ENCODE measurements around the gene CCRL2.
"Not testable (repeated sequence)": the region's sequence is repeated elsewhere in the genome, so short reads cannot be mapped to it uniquely, and the experiment has no call there.

CCRL2 gene

DNA sequence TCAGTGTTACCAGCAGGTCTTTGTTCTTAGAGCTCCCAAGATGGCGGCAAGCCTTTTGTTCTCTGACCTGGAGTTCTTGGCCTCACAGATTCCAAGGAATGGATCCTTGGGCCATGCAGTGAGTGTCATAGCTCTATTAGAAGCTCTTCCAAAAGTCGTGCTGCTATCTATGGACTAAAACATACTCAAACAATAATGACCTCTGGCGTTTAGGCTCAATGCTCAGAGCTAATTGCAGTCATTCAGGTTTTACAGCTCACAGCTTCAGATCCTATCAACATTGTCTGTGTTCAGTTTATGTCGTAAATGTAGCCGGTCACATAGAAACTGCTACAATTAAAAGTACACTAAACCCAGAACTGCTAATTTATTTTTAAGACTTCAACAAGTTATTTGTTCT is 22.2 kb downstream of the CCRL2 start:
- DNase-seq (ENCODE audit: low read depth in 2 of 2), result no peak

DNA sequence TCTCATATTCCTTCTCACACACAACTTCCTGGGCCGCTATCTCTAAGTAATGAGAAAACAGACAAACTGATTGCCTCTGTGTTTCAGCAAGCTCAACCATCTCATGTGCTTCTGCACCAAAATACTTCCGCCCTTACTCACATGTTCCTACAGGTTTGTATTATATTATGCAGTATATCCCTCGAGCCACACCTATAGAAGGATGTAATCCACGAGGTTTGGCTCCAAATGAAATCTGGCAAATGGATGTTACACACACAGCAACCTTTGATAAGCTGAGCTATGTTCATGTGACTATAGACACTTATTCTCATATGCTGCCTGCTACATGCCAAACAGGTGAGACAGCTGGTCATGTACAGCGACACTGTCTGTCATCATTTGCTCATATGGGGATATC is 22.6 kb downstream of the CCRL2 start:
- no peak for DNase-seq (ENCODE audit: low read depth in 2 of 2)

DNA sequence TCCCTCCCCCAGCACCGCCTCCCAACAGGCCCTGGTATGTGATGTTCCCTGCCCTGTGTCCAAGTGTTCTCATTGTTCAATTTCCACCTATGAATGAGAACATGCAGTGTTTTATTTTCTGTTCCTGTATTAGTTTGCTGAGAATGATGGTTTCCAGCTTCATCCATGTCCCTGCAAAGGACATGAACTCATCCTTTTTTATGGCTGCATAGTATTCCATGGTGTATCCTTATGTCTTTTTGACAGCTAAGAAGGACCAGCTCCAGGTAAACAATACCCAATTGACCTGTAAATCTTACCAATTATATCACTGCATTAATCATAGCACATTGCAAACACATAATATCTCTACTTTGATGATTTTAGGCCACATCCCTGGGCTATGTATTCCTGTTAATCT is 23.8 kb downstream of the CCRL2 start:
- not testable (repeated sequence) for DNase-seq (ENCODE audit: low read depth in 2 of 2)

DNA sequence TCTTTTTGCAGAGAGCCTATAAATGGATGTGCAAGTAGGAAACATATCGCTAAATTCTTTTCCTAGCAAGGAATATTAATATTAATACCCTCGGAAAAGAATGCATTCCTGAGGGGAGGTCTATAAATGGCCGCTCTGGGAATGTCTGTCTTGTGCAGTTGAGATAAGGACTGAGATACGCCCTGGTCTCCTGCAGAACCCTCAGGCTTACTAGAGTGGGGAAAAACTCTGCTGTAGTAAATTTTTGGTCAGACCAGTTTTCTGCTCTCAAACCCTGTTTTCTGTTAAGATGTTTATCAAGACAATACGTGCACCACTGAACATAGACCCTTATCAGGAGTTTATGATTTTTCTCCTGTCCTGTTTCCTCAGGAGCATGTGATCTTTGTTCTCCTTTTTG is 24.8 kb downstream of the CCRL2 start:
- not testable (repeated sequence) for DNase-seq (ENCODE audit: low read depth in 2 of 2)

DNA sequence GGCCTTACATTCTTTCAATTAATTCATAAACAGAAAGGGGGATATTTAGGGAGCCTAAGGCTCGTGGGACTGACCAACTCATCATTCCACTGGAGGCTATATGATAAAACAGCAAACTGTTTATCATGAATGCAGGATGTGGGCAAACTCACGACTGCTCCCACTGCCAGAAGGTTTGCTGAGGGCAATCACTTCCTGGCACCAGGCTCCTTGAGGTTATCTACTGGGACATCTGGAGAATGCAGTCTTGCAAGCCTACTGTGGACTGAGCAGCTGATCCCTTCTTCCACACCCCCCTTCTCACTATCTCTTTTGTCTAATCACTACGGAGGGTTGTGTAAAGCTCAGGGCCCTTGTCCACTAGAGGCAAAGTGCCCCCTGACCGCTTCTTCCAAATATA is 26.1 kb downstream of the CCRL2 start:
- not testable (repeated sequence) for DNase-seq (ENCODE audit: low read depth in 2 of 2)

DNA sequence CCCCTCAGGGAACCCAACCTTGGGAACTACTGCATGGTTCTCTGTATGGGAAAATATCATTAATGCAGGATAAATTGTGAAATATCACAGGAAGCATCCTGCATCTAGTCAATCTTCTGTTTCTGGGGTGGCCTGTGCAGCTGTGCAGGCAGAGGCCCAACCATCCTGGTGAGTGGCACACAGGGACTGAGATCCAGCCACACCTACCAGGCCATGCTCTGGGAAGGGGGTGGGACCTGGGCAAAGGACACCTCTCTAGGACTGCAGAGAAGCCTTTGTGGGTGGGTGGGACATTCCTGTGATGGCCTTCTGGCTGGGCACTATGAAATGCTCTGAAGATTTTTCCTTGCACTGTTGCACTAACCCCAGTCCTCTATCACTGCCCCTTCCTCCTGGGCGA is 26.8 kb downstream of the CCRL2 start:
- DNase-seq (ENCODE audit: low read depth in 2 of 2), result no peak

DNA sequence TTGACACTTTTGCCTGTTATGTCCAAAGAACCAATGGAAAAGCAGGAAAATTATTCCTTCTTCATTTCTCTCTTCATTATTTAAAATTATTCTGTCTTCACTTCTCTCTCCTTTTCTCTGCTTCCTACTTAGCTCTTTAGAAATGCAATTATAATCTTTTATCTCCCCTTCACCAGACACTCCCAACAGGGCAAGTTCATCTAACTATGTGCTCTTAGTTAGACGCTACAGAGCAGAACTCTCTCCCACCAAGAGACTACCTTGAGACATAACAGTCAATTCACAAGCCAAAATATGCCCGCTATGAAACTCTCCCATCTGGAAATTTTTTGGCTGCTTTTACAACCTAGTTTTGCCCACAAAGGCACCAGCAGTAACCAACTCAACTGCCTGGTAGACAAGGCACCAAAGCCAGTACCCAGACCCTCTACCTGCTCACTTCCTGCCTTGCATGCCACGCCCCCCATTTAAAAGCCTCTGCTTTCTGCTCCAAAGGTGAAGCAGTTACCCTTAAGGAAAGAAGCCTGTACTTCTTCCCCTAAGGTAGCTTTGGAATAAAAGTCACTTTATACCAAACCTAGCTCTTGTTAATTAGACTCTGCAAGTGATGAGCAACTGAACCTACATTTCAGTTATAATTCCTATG is 28.1 kb downstream of the CCRL2 start:
- no peak for DNase-seq (ENCODE audit: low read depth in 2 of 2)

DNA sequence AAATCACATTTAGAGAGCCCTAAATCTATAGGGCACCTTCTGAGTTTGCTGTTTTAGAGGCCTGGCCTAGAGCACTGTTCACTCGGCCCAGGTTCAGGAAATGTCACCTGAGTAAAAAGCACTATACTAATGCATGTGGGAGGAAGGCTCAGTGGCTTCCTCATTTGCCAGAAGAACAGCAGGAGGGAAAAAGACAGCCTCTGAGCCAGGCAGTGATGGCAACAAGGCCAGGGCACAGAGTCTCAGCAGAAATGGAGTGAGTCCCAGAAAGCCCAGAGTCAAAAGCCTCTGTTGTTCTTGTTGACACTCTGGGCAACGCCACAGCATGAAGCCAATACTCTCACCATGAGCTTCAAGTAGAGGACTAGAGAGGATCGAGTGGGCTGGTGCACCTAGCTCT is 31.8 kb downstream of the CCRL2 start:
- no peak for DNase-seq (ENCODE audit: low read depth in 2 of 2)

DNA sequence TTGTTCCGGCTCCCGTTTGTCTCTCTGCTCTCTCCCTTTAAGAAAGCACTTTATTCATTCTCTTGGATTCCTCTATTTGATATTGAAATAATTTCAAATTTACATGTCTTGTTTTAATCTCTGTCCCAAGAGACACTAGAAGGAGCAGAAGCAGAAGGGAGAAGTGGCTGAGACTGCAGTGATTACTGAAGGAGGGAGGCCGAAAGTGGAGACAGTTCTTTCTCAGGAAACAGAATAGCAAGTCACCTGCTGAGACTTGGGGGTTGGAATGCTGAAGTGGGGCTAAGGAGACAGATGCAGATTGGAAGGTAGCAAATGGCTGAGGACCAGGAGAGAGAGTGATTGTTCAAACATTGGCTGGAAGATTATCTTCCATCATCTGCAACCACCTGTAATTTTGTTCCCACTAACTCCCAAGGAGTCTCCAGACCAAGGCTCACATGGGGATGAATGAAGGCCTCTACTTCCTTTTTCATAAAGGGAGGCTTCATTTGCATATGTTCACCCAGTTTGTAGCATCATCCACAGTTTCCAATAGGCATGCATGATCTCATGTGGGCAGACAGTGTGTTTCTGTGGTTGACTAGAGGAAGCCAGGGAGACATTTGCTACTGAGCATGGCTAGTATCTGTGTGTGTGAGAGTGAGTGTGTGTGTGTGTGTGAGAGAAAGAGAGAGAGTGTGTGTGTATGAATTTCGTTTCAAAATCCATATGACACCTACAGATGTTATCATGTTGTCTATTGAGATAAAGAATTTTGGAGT is 33.7 kb downstream of the CCRL2 start:
- peak; percentile 8 to 11 for DNase-seq (ENCODE audit: low read depth in 2 of 2)

DNA sequence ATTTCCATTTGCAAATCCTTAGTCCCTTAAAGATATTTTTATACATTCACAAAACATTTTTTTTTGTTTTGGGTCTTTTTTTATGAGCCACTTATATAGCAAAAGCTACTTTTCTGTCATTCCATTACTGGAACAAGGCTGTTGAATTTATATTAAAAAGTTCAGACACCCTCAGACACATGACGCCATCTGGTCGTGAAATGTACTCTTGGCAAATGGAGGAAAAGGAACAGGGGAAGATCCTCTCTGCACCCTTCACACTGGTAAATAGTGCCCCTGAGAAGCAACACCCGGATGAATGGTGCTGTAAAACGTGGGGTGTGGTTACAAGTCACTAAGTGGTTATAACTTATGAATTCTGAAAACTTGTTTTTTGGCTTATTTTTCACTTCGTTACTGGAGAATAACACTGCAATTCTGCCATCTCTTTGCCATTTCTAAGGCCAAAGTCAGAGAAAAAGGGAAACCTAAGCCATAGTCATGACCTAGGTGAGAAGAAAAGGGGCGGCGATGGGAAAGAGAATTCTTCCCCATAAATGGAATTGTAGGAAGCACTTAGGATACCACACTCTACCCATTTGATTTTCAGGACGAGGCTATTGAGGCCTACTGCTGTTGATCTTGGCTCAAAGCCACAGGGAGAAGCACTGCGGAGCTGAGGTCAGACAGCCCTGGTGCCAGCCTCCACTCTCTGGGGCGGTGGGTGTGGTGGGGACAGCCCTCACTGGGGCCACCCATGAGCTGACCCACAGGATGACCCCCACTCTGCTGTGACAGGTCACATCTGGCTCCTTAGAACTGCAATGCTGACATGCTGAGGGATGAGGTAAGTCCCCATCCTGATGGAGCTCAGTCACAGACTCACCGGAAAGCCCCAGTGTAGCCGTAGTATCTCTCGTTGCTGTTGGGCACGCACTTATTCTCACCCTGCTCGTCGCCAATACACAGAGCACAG is 35.8 kb downstream of the CCRL2 start:
- peak in 1 of 2 donors; percentile 15 for DNase-seq (ENCODE audit: low read depth in 2 of 2)

DNA sequence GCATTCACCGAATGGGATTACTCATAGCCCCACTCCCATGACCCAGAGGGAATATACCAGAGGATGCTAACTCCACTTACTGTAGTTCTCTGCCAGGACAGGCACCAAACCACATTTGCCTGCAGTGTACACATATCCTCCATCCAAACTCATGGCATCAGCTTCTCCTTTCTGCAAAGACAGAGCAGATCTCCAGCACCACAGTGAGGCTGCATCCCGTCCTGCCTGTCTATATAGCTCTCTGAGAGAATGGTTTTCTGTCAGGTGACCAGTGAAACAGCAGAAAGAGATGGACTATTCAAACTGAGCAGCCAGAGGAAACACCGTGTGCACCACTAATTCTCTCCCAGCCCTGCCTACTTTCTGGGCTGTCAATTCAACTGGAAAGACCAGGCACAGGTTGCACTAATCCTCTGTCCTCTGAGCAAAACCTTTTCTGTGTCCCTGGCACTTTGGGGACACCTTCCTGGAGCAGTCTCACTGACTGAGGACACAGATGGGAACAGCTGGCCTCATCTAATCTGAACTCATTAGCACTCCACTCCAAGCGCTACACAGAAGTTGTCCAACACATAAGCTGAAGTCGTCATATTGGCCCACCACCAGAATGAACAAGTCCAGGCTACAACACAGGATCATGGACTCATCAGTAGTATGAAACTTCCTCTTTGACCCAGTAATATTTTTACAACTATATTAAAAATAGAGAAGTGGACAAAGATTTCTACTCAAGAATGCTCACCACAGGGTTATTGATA is 40.3 kb downstream of the CCRL2 start:
- DNase-seq (ENCODE audit: low read depth in 2 of 2), result no peak

DNA sequence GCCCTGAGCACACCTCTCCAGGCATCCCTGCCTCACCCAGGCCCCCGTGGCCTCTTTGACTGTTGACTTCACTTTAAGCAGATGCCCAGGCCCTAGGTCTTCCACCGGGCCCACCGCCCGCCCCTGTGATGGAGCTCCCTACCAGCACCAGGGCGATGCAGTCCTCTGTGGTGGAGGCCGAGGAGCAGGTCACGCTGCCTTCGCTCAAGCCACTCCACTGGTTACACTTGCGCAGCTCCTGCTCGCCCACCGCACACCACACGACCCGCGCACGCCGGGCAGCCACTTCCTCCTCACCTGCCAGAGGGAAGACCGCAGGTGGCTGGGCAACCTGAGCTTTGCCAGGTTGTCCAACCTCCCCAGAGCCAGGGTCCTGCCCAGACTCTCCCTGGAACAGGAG is 41.7 kb downstream of the CCRL2 start:
- no peak for DNase-seq (ENCODE audit: low read depth in 2 of 2)

DNA sequence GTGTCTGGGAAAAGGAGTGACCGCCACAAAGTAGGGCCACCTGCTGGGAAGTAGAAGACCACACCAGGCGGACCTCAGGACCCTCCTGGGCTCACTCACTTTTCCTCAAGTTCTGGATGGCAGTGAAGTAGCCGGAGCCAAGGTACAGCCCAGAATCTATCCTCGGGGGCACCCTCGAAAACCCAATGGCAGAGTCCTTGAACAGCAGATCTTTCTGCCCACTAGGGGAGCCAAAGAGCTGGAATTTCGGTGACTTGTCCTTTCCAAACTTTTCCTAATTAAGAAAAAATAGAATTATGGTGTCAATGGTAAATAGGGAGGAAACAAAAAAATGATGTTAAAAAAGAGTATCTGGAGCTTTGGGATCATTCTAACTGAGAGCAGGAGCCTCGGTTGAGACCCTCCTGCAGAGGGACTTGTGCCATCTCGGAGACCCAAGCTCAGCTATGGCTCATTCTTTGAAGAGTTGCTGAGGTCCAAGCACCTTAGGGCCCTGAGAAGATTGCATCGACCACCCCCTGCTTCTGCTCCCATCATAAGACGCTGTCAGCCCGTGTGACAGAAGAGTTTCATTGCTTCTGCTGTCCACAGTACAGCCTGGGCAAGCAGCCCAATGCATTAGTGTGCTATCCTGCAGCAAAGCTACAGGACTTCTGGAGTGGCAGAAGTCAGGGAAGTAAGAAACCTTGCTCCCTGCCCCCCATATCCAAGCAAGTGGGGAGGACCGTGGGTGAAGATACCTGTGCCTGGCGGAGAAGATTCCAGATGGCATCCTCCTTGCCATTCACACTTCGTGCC is 42.9 kb downstream of the CCRL2 start:
- DNase-seq (ENCODE audit: low read depth in 2 of 2), result no peak

DNA sequence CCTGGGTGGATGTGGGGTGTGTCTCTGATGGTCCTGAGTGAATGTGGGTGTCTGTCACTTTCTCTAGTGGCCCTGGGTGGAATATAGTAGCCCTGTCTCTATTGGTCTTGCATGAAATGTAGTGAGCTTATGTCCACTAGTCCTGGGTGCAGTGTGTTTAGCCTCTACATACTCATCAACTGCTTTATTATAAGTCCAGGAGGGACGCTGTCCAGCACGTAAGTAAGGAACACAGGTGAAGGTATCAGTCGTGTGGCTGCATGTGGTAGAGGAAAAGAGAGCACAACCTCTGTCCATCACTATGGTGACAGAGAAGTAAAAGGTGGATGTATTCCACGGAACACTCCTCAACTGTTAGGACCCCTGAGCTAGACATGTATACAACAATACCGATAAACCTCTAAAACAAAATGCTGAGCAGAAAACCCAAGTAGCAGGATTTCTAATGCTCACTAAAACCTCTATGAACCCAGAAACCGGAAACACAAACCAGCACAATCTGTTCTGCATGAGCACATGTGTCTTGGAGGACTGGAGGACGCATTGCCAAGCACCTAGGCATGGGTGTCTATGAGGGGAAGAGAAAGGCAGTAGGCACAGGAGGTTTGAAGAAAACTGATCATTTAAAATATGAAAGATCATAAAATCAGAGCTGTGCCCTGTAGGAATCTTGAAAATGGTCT is 46.6 kb downstream of the CCRL2 start:
- no peak for DNase-seq (ENCODE audit: low read depth in 2 of 2)

DNA sequence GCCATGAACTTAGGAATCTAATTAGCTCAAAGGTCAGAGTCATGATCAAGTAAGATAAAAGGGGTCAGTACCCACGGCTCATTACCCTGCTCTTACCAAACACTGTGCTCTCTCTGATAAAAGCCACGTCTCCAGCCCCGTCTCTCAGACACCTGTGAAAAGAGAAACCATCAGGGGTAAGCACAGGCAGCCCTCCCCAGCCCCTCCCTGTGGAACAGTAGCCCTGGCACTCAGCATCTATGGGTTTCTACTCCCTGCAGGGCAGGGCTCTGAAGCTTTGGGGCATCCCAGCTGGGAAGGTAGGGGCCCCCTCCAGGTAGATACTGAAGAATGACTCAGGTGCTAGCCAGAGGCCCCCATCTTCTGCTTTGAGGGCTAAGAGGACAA is 47.1 kb downstream of the CCRL2 start:
- no peak for DNase-seq (ENCODE audit: low read depth in 2 of 2)

DNA sequence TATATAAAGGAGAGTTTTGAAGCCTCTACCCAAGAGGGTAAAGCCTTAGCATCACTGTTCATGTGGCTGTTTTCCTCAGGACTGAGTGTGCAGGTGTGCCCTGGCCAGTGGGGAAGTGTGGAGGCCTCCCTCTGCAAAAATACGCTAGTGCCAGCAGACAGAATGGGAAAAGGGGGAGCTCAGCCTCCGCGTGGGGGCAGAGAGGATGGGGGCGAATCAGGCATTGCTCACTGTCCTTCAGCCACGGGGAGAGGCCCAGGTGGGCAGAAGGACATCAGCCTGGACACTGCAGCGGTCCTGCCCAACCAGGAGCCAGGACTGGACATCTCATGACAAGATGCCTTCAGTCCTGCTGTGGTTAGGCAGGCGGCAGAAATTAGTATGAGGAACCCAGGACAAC is 47.5 kb downstream of the CCRL2 start:
- no peak for DNase-seq (ENCODE audit: low read depth in 2 of 2)

DNA sequence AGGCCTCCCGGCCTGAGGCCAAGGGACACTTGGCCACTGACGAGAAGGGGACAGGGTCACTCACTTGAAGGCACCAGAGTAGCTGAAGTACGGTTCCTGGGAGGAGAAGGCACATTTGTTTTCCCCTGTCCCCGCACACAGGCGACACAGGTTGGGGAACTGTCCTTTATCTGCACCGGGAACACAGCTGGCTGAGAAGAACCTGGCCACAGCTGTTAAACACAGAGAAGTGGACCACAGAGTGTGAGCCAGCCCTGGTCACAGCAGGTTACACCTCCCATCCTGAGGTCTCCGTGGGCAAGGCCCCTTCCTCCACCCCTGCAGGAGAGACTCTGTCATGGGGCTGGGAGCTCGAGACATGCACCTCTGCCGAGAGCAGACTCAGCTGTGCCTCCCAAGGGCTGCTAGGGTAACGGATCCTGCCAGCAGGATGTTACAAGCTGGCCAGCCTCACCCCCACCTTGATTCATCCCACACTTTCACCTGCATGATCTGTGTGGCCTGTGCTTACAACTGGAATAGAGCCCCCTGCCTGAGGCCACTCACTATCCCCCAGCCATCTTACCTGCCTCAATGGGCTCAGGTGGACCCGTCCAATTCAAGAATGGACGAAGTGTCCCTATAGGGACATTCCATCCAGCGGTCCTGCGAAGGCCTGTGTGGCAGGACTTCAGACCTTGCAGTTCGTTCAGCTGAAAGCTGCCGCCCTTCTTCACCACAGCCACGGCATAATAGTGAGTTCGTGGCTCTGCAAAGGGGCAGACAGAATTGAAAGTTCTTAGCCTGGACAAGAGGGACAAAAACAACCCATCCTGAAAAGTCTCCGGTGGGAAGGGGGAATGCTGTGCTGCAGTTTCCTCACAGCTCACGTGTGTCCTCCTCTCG is 48.4 kb downstream of the CCRL2 start:
- DNase-seq (ENCODE audit: low read depth in 2 of 2), result no peak

DNA sequence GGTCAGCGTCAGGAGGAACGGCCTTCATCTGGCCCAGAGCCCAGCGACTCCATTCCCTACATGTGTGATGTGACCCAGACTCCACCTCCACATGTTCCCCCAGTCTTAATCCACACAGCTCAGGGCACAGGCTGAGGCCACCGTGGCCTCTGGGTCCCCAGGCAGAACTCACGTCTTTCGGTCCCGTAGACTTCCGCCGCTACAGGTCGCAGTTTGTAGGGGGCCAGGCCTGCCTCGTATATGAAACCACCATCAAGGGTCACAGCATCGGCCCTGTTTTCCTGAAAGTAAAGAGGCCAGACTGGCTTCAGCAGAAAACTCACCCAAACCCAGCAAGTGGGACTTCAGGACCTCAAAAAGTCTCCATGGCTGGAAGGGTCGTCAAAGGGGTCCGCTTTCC is 49.1 kb downstream of the CCRL2 start:
- DNase-seq (ENCODE audit: low read depth in 2 of 2), result no peak

Measured in stimulated activated CD8-positive, alpha-beta memory T cell treated with anti-CD3 and anti-CD28 coated beads, Interleukin-7, amount 100 ng/mL, for 4 hours (primary cell).